ENCODE measurements around the gene UBQLN3. TPM values are rescaled to one million over a fixed set of nuclear protein-coding genes. Genes with fewer than 3 reads are reported as not detected.

The UBQLN3 gene
- 10 to 100 TPM in 1 of 2 donors, 1 to 10 TPM in 1; 2.8 to 13.5 TPM for total RNA-seq

DNA sequence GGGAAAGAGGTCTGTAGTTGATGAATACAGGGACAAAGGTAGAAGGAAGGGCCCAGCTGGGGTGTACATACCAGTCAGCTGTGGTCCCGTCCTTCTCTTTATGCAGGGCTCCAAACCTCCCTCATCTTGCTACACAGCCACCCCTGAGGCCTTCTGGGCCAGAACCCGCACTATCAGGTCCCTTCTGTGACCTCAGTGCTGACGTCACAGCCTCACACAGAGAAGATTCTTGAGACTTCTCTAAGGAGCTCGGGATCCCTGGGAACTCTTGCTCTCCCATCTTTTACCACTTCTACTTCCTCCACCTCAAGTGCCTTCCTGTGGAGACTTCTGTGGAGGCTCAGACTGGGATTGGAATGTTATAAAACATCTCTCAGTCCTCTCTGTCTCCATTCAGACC is at the start of gene UBQLN3:
UBQLN3 (minus strand) TSS at position 155 of the 400 bp plus-strand sequence. CDS start 399 bp downstream, outside the sequence.
- intact Hi-C loops (cut with DNase I) = no loop called here
- no peaks in the 10 kb centered on the region for H3K27me3 ChIP-seq (replicated peaks; ENCODE audit: insufficient read depth)
- no peak within 1 kb of the TSS for H3K4me3 ChIP-seq
- no peak for DNase-seq (ENCODE audit: low spot score)
- 93% methylated on average over 4 of the region's 4 CpGs for WGBS
- TF ChIP-seq CTCF (IDR thresholded peaks at IDR 0.05) = no peak
- TF ChIP-seq POLR2A (IDR thresholded peaks at IDR 0.05) = no peak
- H3K27ac ChIP-seq = no peak within 1 kb of the TSS
- no peaks in the 10 kb centered on the region for H3K4me1 ChIP-seq (replicated peaks)
- H3K9me3 ChIP-seq = no peaks in the 10 kb centered on the region
- H3K36me3 ChIP-seq = no peaks in the 10 kb centered on the region

DNA sequence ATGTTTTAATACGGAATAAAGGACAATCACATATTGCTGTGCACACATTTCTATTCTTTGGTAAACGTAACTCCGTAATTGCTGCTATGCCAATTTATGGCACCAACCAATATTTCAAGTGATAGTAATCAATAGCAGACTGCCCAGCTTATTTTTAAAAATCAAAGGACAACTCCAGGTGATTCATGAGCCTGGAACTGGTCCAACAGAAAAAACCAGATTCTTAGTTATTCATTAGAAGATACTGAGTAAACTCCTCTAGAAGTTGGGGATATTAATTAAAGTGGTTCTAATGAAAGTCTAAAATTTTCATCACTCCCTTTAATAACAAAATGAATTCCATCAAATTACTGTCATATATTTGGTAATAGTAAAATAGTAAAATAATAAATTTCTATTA is 48.0 kb upstream of the UBQLN3 start:
- 51% methylated on average over 3 of the region's 3 CpGs for WGBS
- H3K36me3 ChIP-seq = no peaks in the 10 kb centered on the region
- DNase-seq (ENCODE audit: low spot score) = no peak
- no peak overlapping the region for H3K27ac ChIP-seq
- intact Hi-C loops (cut with DNase I) = no loop called here
- no peaks in the 10 kb centered on the region for H3K27me3 ChIP-seq (replicated peaks; ENCODE audit: insufficient read depth)
- no peak for TF ChIP-seq CTCF (IDR thresholded peaks at IDR 0.05)
- TF ChIP-seq POLR2AphosphoS5 (IDR thresholded peaks at IDR 0.05) = no peak
- TF ChIP-seq POLR2A (IDR thresholded peaks at IDR 0.05) = no peak
- H3K4me3 ChIP-seq = no peak overlapping the region
- H3K4me1 ChIP-seq (replicated peaks) = no peaks in the 10 kb centered on the region
- no peaks in the 10 kb centered on the region for H3K9me3 ChIP-seq

DNA sequence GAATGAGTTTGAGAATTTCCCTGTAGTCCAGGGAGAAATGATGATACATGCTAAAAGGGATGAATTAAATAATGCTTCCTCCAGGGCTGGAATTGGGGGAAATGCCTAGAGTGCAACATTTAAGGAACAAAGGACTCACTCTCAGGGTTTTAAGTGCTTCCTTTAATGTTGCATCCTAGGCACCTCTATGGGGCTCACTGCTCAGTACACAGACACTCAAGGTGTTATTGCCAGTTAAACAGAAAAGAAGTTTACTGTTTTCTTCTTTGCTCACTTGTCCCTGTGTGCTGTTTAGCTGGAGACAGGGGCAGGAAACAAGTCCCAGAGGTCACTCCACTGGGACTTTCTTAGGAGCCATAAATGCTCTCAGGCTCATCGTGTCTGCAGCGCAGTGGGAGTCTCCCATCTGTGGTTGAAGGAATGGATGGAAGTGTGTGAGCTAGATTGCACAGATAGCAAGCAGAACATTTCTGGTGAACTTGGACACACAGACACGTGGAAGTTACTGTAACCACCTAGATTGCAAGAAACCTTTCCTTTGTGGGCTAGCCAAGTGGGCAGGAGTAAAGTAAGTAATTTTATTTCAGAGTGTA is 46.9 kb upstream of the UBQLN3 start:
- no peak overlapping the region for H3K4me3 ChIP-seq
- no peaks in the 10 kb centered on the region for H3K9me3 ChIP-seq
- no peaks in the 10 kb centered on the region for H3K4me1 ChIP-seq (replicated peaks)
- no peak for DNase-seq (ENCODE audit: low spot score)
- TF ChIP-seq CTCF (IDR thresholded peaks at IDR 0.05) (no peak), POLR2A (IDR thresholded peaks at IDR 0.05) (no peak), POLR2AphosphoS5 (IDR thresholded peaks at IDR 0.05) (no peak)
- no peaks in the 10 kb centered on the region for H3K27me3 ChIP-seq (replicated peaks; ENCODE audit: insufficient read depth)
- H3K36me3 ChIP-seq = no peaks in the 10 kb centered on the region
- WGBS = 18% methylated on average over 3 of the region's 3 CpGs
- intact Hi-C loops (cut with DNase I) = no loop called here
- H3K27ac ChIP-seq = no peak overlapping the region

- Histone ChIP-seq H3K4me3 (no peak overlapping the region), H3K27me3 (replicated peaks; ENCODE audit: insufficient read depth) (no peaks in the 10 kb centered on the region), H3K36me3 (no peaks in the 10 kb centered on the region), H3K9me3 (no peaks in the 10 kb centered on the region), H3K4me1 (replicated peaks) (no peaks in the 10 kb centered on the region), H3K27ac (no peak overlapping the region)
- intact Hi-C loops (cut with DNase I) = no loop called here
- TF ChIP-seq POLR2A (IDR thresholded peaks at IDR 0.05) = no peak
- TF ChIP-seq POLR2AphosphoS5 (IDR thresholded peaks at IDR 0.05) = no peak
- TF ChIP-seq CTCF (IDR thresholded peaks at IDR 0.05) = no peak
- DNase-seq (ENCODE audit: low spot score) = no peak
Measured at GRCh38 chr11:5553343-5553742, 43.6 kb upstream of the UBQLN3 start.

GRCh38 chr11:5550440-5551095 is 40.8 kb upstream of the UBQLN3 start:
- Histone ChIP-seq H3K4me1 (replicated peaks) (no peaks in the 10 kb centered on the region), H3K4me3 (no peak overlapping the region), H3K36me3 (no peaks in the 10 kb centered on the region), H3K27ac (no peak overlapping the region), H3K27me3 (replicated peaks; ENCODE audit: insufficient read depth) (no peaks in the 10 kb centered on the region), H3K9me3 (no peaks in the 10 kb centered on the region)
- TF ChIP-seq POLR2AphosphoS5 (IDR thresholded peaks at IDR 0.05) (no peak), CTCF (IDR thresholded peaks at IDR 0.05) (no peak), POLR2A (IDR thresholded peaks at IDR 0.05) (no peak)
- 84% methylated on average over 5 of the region's 5 CpGs for WGBS
- intact Hi-C loops (cut with DNase I) = no loop called here
- no peak for DNase-seq (ENCODE audit: low spot score)

Data from prostate gland (tissue), 2 donors.